ENCODE results near the gene HBG1. TPM values are rescaled to one million over a fixed set of nuclear protein-coding genes. Genes with fewer than 3 reads are reported as not detected.

The HBG1 gene
- total RNA-seq, 4 donors from 2014 or later: not detected

GRCh38 chr11:5241458-5241857 is 8.2 kb downstream of the HBG1 start:
- H3K4me1 ChIP-seq: no peaks in the 10 kb centered on the region
- H3K4me3 ChIP-seq: no peak overlapping the region
- H3K36me3 ChIP-seq: no peaks in the 10 kb centered on the region
- H3K27ac ChIP-seq: no peak overlapping the region
- H3K27me3 ChIP-seq: no peaks in the 10 kb centered on the region
- no peak for DNase-seq (ENCODE audit: low spot score in 2 of 2)
- no peak for TF ChIP-seq EP300 (IDR thresholded peaks at IDR 0.05)
- TF ChIP-seq POLR2AphosphoS5 (IDR thresholded peaks at IDR 0.05): no peak
- no peak for TF ChIP-seq CTCF (IDR thresholded peaks at IDR 0.05)
- no peak for TF ChIP-seq POLR2A (IDR thresholded peaks at IDR 0.05)
- 70% methylated on average over 3 of the region's 3 CpGs for WGBS
- H3K9me3 ChIP-seq: no peaks in the 10 kb centered on the region

GRCh38 chr11:5240458-5240857 is 9.2 kb downstream of the HBG1 start:
- no peak for DNase-seq (ENCODE audit: low spot score in 2 of 2)
- Histone ChIP-seq H3K4me1 (no peaks in the 10 kb centered on the region), H3K27ac (no peak overlapping the region), H3K4me3 (no peak overlapping the region), H3K36me3 (no peaks in the 10 kb centered on the region), H3K9me3 (no peaks in the 10 kb centered on the region), H3K27me3 (no peaks in the 10 kb centered on the region)
- TF ChIP-seq POLR2AphosphoS5 (IDR thresholded peaks at IDR 0.05): no peak
- no peak for TF ChIP-seq EP300 (IDR thresholded peaks at IDR 0.05)
- no peak for TF ChIP-seq POLR2A (IDR thresholded peaks at IDR 0.05)
- TF ChIP-seq CTCF (IDR thresholded peaks at IDR 0.05): no peak
- WGBS: 60% methylated on average over 2 of the region's 2 CpGs

GRCh38 chr11:5240056-5240455 is 9.6 kb downstream of the HBG1 start:
- 85% methylated on average over 1 of the region's 1 CpG for WGBS
- no peaks in the 10 kb centered on the region for H3K9me3 ChIP-seq
- H3K27me3 ChIP-seq: no peaks in the 10 kb centered on the region
- no peak overlapping the region for H3K4me3 ChIP-seq
- H3K4me1 ChIP-seq: no peaks in the 10 kb centered on the region
- TF ChIP-seq EP300 (IDR thresholded peaks at IDR 0.05) (no peak), CTCF (IDR thresholded peaks at IDR 0.05) (no peak), POLR2A (IDR thresholded peaks at IDR 0.05) (no peak)
- no peak overlapping the region for H3K27ac ChIP-seq
- no peaks in the 10 kb centered on the region for H3K36me3 ChIP-seq
- no peak for DNase-seq (ENCODE audit: low spot score in 2 of 2)

GRCh38 chr11:5239046-5239445 is 10.6 kb downstream of the HBG1 start:
- H3K9me3 ChIP-seq: no peaks in the 10 kb centered on the region

GRCh38 chr11:5238486-5238885 is 11.2 kb downstream of the HBG1 start:
- no peaks in the 10 kb centered on the region for H3K9me3 ChIP-seq
- TF ChIP-seq CTCF (IDR thresholded peaks at IDR 0.05) (no peak), POLR2AphosphoS5 (IDR thresholded peaks at IDR 0.05) (no peak), POLR2A (IDR thresholded peaks at IDR 0.05) (no peak), EP300 (IDR thresholded peaks at IDR 0.05) (no peak)
- H3K4me1 ChIP-seq: no peaks in the 10 kb centered on the region
- no peaks in the 10 kb centered on the region for H3K36me3 ChIP-seq
- H3K27ac ChIP-seq: no peak overlapping the region
- no peaks in the 10 kb centered on the region for H3K27me3 ChIP-seq
- H3K4me3 ChIP-seq: no peak overlapping the region
- DNase-seq (ENCODE audit: low spot score in 2 of 2): no peak
- 66% methylated on average over 2 of the region's 2 CpGs for WGBS

More at GRCh38 chr11:5239046-5239445, 10.6 kb downstream of the HBG1 start:
- no peak for DNase-seq (ENCODE audit: low spot score in 2 of 2)
- H3K27ac ChIP-seq: no peak overlapping the region
- TF ChIP-seq POLR2A (IDR thresholded peaks at IDR 0.05) (no peak), EP300 (IDR thresholded peaks at IDR 0.05) (no peak), CTCF (IDR thresholded peaks at IDR 0.05) (no peak), POLR2AphosphoS5 (IDR thresholded peaks at IDR 0.05) (no peak)
- no peaks in the 10 kb centered on the region for H3K36me3 ChIP-seq
- no peak overlapping the region for H3K4me3 ChIP-seq
- no peaks in the 10 kb centered on the region for H3K27me3 ChIP-seq
- no peaks in the 10 kb centered on the region for H3K4me1 ChIP-seq

All from suprapubic skin (tissue), 4 donors.